Testis (tissue), 3 donors: Measurements from ENCODE around the gene NTSR2. TPM values are rescaled to one million over a fixed set of nuclear protein-coding genes. Genes with fewer than 3 reads are reported as not detected.

Source experiments
- DNase-seq: peaks from one replicate; pipeline ENCODE4 v3.0.0-alpha.2; 2019
- H3K27ac ChIP-seq, 2 donors: fragments of 200-600 bp; sonication (generic); one replicate each; pipeline ENCODE4 v1.5.1; 2019
- H3K27me3 ChIP-seq: fragments of 200-600 bp; sonication (generic); one replicate; pipeline ENCODE4 v1.5.1; 2019
- H3K36me3 ChIP-seq: fragments of 200-600 bp; sonication (generic); one replicate; pipeline ENCODE4 v1.5.1; 2017; ENCODE audit warnings: low read depth; ENCODE audit errors: missing control alignments
- H3K4me1 ChIP-seq: fragments of 200-600 bp; sonication (generic); one replicate; pipeline ENCODE4 v1.5.1; 2019
- H3K4me3 ChIP-seq, 2 donors: fragments of 200-600 bp; sonication (generic); one replicate each; pipeline ENCODE4 v1.5.1; 2017 to 2019
- H3K9me3 ChIP-seq: fragments of 200-600 bp; sonication (generic); one replicate; pipeline ENCODE4 v1.5.1; 2017
- CTCF ChIP-seq, 3 experiments: fragments of 450-650 bp in 2 of 3; fragments of 200-600 bp in 1 of 3; sonication (generic) in 1 of 3; IDR thresholded peaks; one replicate each; pipeline ENCODE4 v1.5.1; 2016 to 2019; ENCODE audit warnings: antibody characterized with exemption in 3 of 3, mild to moderate bottlenecking in 2 of 3, moderate library complexity in 1 of 3
- POLR2A ChIP-seq: fragments of 450-650 bp; IDR thresholded peaks from one replicate; pipeline ENCODE4 v1.6.1; 2017; ENCODE audit warnings: antibody characterized with exemption, mild to moderate bottlenecking, moderate library complexity
- WGBS, 2 donors: methylation state at CpG; one replicate each; pipeline ENCODE4 v1.1.5; 2018; 5-methylcytosine and 5-hydroxymethylcytosine counted together
- intact Hi-C: fragments of 100-400 bp; cut with DNase I; formaldehyde crosslinking; loops from one replicate; pipeline ENCODE4 v1.15.1; 2023; ENCODE audit warnings: low total_unique reads
- polyA plus RNA-seq: library from polyadenylated mRNA; stranded (reverse); fragments of 350-450 nt; fragmentation: Illumina TruSeq; extraction: RNeasy Lipid Tissue Mini Kit (QIAGEN cat#74804); gene quantifications from one replicate; pipeline ENCODE4 v1.2.3, GENCODE V29; 2014; ENCODE audit warnings: low read depth, low replicate concordance; ENCODE audit not compliant: insufficient read depth
- total RNA-seq, 2 donors: library from RNA; depleted of rRNA; stranded (reverse); fragments of >200 nt; gene quantifications; one replicate each; pipeline ENCODE4 v1.2.3, GENCODE V29; 2016

Gene NTSR2
- total and polyA plus RNA-seq, 3 donors from 2014 or later: 0.47 to 0.68 TPM; not detected in 1

- peak; percentile 58 for DNase-seq
Observed at GRCh38 chr2:11697103-11697871, 27.3 kb upstream of the NTSR2 start.

GRCh38 chr2:11696736-11697102, 26.7 kb upstream of the NTSR2 start:
- intact Hi-C loops: no loop called here
- no peaks in the 10 kb centered on the region for H3K27me3 ChIP-seq
- no peaks in the 10 kb centered on the region for H3K9me3 ChIP-seq
- H3K4me3 ChIP-seq: no peak overlapping the region
- no peaks in the 10 kb centered on the region for H3K36me3 ChIP-seq
- no peak for TF ChIP-seq CTCF (IDR thresholded peaks at IDR 0.05)
- no peak for TF ChIP-seq POLR2A
- H3K27ac ChIP-seq: peak overlapping the region; percentile 65 to 92
- WGBS, 2 donors: 83 to 87% methylated on average over 9 of the region's 9 CpGs
- DNase-seq: no peak
- H3K4me1 ChIP-seq: peaks cover 24% of the 10 kb centered on the region

More at GRCh38 chr2:11697103-11697871, 27.3 kb upstream of the NTSR2 start:
- Histone ChIP-seq H3K4me1 (peaks cover 24% of the 10 kb centered on the region), H3K4me3 (no peak overlapping the region), H3K36me3 (no peaks in the 10 kb centered on the region), H3K27ac (peak overlapping the region; percentile 65 to 92), H3K9me3 (no peaks in the 10 kb centered on the region), H3K27me3 (no peaks in the 10 kb centered on the region)
- WGBS, 2 donors: 49 to 54% methylated on average over 10 to 16 of the region's 16 CpGs
- intact Hi-C loops: no loop called here
- TF ChIP-seq POLR2A (no peak), CTCF (IDR thresholded peaks at IDR 0.05) (no peak)

GRCh38 chr2:11695576-11695975, 25.6 kb upstream of the NTSR2 start:
- no peak overlapping the region for H3K4me3 ChIP-seq
- no peaks in the 10 kb centered on the region for H3K27me3 ChIP-seq
- 95 to 98% methylated on average over 2 of the region's 2 CpGs for WGBS, 2 donors
- no peak overlapping the region for H3K27ac ChIP-seq
- TF ChIP-seq CTCF (IDR thresholded peaks at IDR 0.05) (no peak), POLR2A (no peak)
- peaks cover 24% of the 10 kb centered on the region for H3K4me1 ChIP-seq
- intact Hi-C loops: no loop called here
- H3K9me3 ChIP-seq: no peaks in the 10 kb centered on the region
- no peak for DNase-seq
- H3K36me3 ChIP-seq: no peaks in the 10 kb centered on the region

GRCh38 chr2:11692966-11693521, 23.0 kb upstream of the NTSR2 start:
- H3K9me3 ChIP-seq: no peaks in the 10 kb centered on the region
- peak; percentile 75 for DNase-seq
- no peak overlapping the region for H3K4me3 ChIP-seq
- H3K27me3 ChIP-seq: no peaks in the 10 kb centered on the region
- H3K36me3 ChIP-seq: no peaks in the 10 kb centered on the region
- H3K4me1 ChIP-seq: peaks cover 25% of the 10 kb centered on the region
- TF ChIP-seq CTCF (IDR thresholded peaks at IDR 0.05): peak; percentile 63 to 72 (median 70)
- no peak for TF ChIP-seq POLR2A
- 29 to 41% methylated on average over 9 of the region's 9 CpGs for WGBS, 2 donors
- intact Hi-C loops: loop anchor here (5.0 kb wide), 1 partner anchor 84 kb away; no protein-coding TSS in a partner anchor
- no peak overlapping the region for H3K27ac ChIP-seq
